HTERT RPE-1 (cell line): ENCODE results near the gene OLFML3.
"Not testable (repeated sequence)": the region's sequence is repeated elsewhere in the genome, so short reads cannot be mapped to it uniquely, and the experiment has no call there.

ENCODE experiments used
- in situ Hi-C: fragments of 300-500 bp; cut with MboI; formaldehyde crosslinking; loops from 4 replicates; pipeline ENCODE4 v1.14.3; 2020; ENCODE audit warnings: low sequenced_read_pairs

The OLFML3 gene

GRCh38 chr1:113990530-113990929 lies 11.3 kb downstream of the OLFML3 start:
- in situ Hi-C loops: no loop called here

GRCh38 chr1:113990961-113991360 lies 11.7 kb downstream of the OLFML3 start:
- in situ Hi-C loops: no loop called here

GRCh38 chr1:113991467-113991997 lies 12.3 kb downstream of the OLFML3 start:
- in situ Hi-C loops: no loop called here

- in situ Hi-C loops: no loop called here
Measured at GRCh38 chr1:113993072-113993471, 13.8 kb downstream of the OLFML3 start.

- in situ Hi-C loops: no loop called here
Measured at GRCh38 chr1:113993766-113994165, 14.5 kb downstream of the OLFML3 start.

GRCh38 chr1:113995382-113995781 lies 16.1 kb downstream of the OLFML3 start:
- in situ Hi-C loops: no loop called here

GRCh38 chr1:113998361-113998760 lies 19.1 kb downstream of the OLFML3 start:
- in situ Hi-C loops: no loop called here

GRCh38 chr1:113999233-113999632 lies 20.0 kb downstream of the OLFML3 start:
- in situ Hi-C loops: no loop called here

GRCh38 chr1:113999799-114000198 lies 20.5 kb downstream of the OLFML3 start:
- in situ Hi-C loops: no loop called here

- in situ Hi-C loops: no loop called here
Measured at GRCh38 chr1:114000406-114000805, 21.1 kb downstream of the OLFML3 start.

- in situ Hi-C loops: no loop called here
Measured at GRCh38 chr1:114002492-114003239, 23.4 kb downstream of the OLFML3 start.

- in situ Hi-C loops: no loop called here
Measured at GRCh38 chr1:114003431-114003830, 24.2 kb downstream of the OLFML3 start.

GRCh38 chr1:114006825-114007224 lies 27.6 kb downstream of the OLFML3 start:
- in situ Hi-C loops: not testable (repeated sequence)

- in situ Hi-C loops: no loop called here
Measured at GRCh38 chr1:114008480-114008941, 29.2 kb downstream of the OLFML3 start.

GRCh38 chr1:114008993-114009392 lies 29.7 kb downstream of the OLFML3 start:
- in situ Hi-C loops: no loop called here

GRCh38 chr1:114009393-114009792 lies 30.1 kb downstream of the OLFML3 start:
- in situ Hi-C loops: no loop called here

- in situ Hi-C loops: no loop called here
Measured at GRCh38 chr1:114010433-114011184, 31.3 kb downstream of the OLFML3 start.

- in situ Hi-C loops: no loop called here
Measured at GRCh38 chr1:114011796-114012195, 32.5 kb downstream of the OLFML3 start.

- in situ Hi-C loops: no loop called here
Measured at GRCh38 chr1:114015075-114015474, 35.8 kb downstream of the OLFML3 start.

GRCh38 chr1:114019724-114020123 lies 40.5 kb downstream of the OLFML3 start:
- in situ Hi-C loops: not testable (repeated sequence)

GRCh38 chr1:114021665-114022099 lies 42.4 kb downstream of the OLFML3 start:
- in situ Hi-C loops: no loop called here

GRCh38 chr1:114022877-114023276 lies 43.6 kb downstream of the OLFML3 start:
- in situ Hi-C loops: no loop called here
